Right kidney (tissue), 1 donor: ENCODE measurements around the gene SLC15A5.

Experiments used
- DNase-seq: peaks from one replicate; pipeline ENCODE4 v3.0.0-alpha.2; 2016

The SLC15A5 gene

GRCh38 chr12:16261944-16262475, 15.5 kb downstream of the SLC15A5 start:
- no peak for DNase-seq

- DNase-seq: no peak
These were observed 17.3 kb downstream of the SLC15A5 start for GRCh38 chr12:16260206-16260605.

GRCh38 chr12:16258963-16259362, 18.5 kb downstream of the SLC15A5 start:
- DNase-seq: no peak

- DNase-seq: no peak
These were observed 31.2 kb downstream of the SLC15A5 start for GRCh38 chr12:16246264-16246663.

- no peak for DNase-seq
These were observed 32.3 kb downstream of the SLC15A5 start for GRCh38 chr12:16245209-16245608.

- no peak for DNase-seq
These were observed 33.7 kb downstream of the SLC15A5 start for GRCh38 chr12:16243487-16244412.

DNA sequence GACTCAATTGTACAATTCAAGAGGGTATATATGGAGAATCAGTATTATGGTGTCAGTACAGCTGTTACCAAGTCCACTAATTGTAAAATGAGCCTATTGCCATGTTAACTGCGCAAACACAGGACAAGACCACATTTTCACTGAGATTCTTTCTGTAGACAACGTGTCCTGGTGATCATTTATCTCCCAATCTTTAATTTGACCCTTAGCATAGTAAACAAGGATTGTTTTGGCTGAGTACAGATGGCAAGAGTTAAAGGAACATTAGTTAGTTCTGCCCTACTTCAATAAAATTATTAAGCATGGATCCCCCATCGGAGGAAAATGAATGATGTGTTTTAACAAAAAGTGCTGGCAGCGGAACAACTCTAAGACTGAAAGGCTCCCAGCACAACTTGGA, 36.1 kb downstream of the SLC15A5 start:
- no peak for DNase-seq

DNA sequence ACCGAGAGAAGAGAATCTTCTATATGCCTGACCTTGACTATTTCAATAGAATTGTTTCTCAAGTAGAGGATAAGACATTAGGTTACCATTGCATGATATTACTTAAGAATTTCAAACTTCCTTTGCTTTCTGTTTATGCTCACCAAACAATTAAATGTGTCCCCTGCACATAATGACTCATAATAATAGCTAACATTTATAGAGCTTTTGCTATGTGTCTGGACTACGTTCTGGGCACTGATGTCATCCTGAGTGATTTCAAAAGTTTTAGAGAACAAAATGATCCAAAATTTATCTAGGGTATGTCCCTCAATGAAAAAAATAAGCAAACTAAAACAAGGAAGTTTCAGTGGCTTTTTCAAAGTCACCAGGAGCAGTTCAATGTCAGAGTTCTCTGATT, 38.8 kb downstream of the SLC15A5 start:
- DNase-seq: no peak

DNA sequence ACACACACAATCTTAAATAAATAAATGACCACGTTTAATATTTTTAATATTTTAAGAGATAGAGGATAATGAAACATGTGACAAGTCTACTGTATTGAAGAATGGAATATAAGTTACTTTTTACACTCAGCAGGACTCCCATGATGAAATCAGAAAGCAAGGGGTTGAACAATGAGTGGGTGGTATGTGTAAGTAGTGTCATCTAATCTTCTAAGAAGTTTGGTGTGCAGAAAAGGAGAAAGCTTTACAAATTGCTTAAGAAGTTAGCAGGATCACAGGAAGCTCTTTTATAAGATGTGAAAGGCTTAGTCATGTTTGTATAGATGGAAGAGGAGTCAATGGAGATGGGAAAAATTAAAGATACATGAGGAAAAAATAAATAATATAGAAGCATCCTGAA, 47.8 kb downstream of the SLC15A5 start:
- no peak for DNase-seq

DNA sequence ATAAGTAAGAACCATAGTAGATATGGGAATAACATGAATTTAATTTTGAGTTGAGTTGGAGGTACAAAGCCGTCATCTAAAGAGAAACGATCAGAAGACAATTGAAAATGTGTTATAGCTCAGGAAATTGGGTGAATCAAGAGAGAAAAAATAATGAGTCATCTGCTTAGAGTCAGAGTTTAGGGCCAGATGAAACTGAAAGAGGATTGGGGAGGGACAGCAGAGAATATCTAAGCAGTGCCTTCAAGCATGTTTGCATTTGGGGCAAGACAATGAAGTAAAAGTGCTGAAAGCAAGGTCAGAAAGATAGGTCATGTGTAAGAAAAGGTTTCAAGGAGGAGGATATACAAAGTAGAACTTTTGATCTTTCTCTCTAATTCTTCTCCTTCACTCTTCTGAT, 49.4 kb downstream of the SLC15A5 start:
- DNase-seq: no peak

- no peak for DNase-seq
These were observed 51.8 kb downstream of the SLC15A5 start for GRCh38 chr12:16225692-16226091.

GRCh38 chr12:16224196-16224595, 53.3 kb downstream of the SLC15A5 start:
- no peak for DNase-seq

DNA sequence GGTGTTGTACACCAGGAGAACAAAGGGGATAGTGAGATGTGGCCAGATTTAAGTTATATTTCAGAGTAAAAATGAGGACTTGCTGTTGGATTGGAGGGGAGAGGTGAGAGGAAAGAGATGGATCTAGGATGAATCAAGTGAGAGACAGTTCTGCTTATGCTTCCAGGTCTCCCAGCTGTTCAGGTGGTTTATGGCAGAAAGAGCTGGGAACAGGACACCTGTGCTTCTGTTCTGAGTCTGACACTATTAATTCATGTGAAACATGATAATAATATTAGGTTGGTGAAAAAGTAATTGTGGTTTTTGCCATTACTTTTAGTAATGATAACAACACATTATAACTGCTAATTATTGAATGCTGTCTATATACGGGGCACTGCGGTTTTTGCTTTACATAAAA, 55.7 kb downstream of the SLC15A5 start:
- no peak for DNase-seq

DNA sequence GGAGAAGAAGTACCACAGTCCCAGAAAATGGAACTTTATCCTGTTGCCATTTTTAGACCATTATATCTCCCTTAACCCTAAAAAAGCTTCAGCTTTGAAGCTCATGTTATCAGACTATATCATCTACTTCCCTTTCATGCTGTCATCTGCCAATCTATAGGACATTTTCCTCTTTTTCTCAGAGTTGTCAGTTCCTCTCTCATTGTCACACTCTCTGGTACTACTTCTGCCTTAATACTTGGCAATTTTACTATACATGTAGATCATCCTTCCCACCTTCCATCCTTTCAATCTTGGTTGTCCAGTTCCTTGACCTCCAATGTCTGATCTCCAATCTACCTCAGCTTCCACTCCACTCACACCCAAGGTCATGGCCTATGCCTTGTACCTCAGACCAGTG, 57.4 kb downstream of the SLC15A5 start:
- no peak for DNase-seq

- no peak for DNase-seq
These were observed 58.3 kb downstream of the SLC15A5 start for GRCh38 chr12:16218934-16219751.

- DNase-seq: no peak
These were observed 59.3 kb downstream of the SLC15A5 start for GRCh38 chr12:16218234-16218633.

- DNase-seq: no peak
These were observed 65.8 kb downstream of the SLC15A5 start for GRCh38 chr12:16211731-16212130.

DNA sequence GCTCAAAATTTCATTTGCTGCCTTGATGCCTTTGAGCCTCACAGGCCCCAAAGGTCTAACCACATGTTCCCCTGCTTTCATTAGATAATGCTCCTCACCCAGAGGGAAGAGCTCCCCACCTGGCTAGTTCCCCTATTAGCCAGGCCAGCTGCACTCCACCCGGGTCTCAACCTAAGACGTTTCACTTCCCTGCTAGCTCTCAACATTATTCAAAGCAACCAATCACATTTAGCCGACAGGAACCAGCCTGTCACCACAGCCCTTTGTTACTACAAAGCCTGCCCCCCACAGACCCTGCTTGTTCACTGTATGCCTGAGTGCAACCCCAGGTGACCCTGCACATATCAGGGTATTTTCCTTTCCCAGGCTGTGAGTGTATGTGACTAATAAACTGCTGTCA, 78.6 kb downstream of the SLC15A5 start:
- DNase-seq: no peak

GRCh38 chr12:16197600-16197999, 79.9 kb downstream of the SLC15A5 start:
- DNase-seq: no peak

GRCh38 chr12:16189849-16190248, 87.6 kb downstream of the SLC15A5 start:
- DNase-seq: no peak

GRCh38 chr12:16187660-16188059, 89.8 kb downstream of the SLC15A5 start:
- no peak for DNase-seq

DNA sequence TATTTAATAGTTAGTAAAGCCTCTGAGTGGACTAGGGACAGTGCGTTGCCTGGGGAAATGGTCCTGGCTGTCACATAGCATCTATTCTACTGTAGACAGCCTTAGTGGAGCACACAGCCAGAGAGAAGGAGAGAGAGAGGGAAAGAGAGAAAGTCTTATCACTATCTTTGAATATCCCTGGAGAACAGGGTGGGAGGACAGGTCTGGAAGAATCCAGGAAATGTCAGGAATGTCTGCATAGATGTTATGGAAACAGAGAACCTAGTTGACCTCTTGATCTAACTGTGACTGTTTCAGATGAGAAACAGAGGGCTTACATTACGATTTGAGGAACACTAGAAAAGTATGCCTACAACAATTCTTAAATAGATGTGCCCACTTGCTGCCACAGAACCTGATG, 92.8 kb downstream of the SLC15A5 start:
- no peak for DNase-seq

DNA sequence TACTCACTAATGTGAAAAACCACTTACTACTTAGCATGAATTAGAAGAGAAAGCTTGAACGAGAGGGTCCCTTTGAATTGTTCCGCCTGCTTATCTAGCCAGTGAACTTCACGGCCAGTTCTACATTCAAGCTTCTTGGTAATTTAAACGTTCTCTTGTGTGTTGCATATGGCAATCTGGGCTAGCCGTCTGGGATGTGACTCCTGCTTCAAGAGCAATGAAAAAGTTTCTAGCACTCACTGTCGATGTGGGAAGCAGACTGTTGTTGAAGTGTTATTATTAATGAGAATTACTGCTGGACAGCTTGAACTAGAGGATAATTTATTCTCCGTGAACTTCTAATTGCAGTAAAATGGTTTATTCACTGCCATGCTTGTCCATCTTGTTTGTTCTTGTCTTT, 93.9 kb downstream of the SLC15A5 start:
- no peak for DNase-seq
